HG03565 (cell line): Measurements from ENCODE around the gene RUNX1.

Experiments used
- ATAC-seq: cut with Tn5 transposase; IDR thresholded peaks from one replicate; pipeline ENCODE4 v1.9.1; 2021; ENCODE audit warnings: mild to moderate bottlenecking, moderate library complexity; ENCODE audit not compliant: unreplicated experiment

The RUNX1 gene

DNA sequence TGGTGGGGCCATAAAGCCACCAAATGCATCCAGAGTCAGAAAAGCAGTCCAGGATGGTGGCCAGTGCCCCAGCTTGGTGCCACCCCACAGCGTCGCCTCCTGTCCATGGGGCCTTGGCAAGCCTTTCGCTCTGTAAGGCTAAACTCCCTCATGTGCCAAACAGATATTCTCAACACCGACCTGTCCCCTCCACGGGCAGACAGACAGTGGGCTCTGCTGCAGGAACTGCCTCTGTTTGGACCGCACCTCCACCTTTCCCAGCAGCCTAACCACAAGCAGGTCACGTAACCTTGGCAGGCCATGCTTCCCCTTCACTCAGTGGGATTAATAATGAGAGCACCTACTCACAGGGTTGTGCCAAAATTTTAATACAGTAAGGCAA lies 11.7 kb downstream of the RUNX1 start:
- ATAC-seq: no peak

DNA sequence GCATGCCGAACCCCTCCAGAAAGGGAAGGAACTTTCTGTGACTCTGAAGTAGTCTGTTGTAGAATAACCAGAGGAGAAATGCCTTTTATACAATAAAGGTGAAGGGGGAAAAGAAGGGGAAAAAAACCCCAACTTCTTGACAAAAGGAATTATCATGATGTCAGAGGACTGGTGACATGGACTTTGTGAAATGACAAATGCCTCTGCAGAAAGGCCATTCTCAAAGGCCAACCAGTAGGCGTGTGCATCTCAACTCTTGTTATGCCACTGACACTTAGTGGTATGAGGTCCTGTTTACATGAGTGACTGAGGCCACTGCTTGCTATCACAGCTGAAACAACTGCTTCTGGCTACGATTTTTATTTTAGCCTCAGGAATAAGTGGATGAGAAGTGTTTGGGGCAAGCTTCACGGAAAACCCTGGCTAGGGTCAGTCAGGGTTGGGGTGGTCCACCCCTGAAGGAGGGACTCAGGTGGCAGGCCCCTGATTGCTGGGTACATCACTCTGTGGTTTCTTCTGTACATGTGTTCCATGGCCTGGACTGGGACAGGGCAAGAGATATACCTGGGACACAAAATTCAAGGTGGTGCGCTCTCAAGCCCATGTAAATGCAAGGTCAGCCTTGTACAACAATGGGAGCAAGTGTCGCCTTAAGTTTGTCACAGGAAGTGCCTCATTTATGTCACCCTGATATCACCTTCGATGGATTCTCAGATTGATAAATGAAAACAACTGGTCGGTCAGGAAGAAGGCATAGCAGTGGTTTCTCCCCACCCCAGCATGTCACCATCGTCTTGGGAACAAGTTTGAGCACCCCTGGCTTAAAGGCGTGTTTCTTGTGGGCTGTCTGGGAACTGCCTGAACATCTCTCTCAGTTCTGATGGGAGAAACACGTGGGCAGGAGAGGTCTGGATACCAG lies 12.4 kb downstream of the RUNX1 start:
- no peak for ATAC-seq

DNA sequence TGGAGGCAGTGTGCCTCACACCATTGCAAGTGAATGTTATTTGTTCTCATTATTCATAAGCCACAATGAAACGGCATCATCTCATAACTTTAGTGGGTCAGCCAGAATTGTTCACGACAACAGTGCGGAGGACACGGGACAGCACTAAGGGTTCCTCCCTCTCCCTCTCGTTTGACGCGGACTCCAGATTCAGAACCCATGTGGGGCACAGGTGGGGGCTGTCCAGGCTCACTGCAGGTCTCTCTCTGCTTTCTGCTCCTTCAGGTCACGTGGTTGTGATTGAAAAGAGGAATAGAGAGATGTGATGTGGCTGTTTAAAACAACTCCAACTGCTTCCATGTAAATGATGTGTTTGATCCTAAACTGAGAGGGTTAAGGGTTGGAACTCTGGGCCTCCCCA lies 13.5 kb downstream of the RUNX1 start:
- no peak for ATAC-seq

GRCh38 chr21:35035116-35035515 lies 14.0 kb downstream of the RUNX1 start:
- no peak for ATAC-seq

DNA sequence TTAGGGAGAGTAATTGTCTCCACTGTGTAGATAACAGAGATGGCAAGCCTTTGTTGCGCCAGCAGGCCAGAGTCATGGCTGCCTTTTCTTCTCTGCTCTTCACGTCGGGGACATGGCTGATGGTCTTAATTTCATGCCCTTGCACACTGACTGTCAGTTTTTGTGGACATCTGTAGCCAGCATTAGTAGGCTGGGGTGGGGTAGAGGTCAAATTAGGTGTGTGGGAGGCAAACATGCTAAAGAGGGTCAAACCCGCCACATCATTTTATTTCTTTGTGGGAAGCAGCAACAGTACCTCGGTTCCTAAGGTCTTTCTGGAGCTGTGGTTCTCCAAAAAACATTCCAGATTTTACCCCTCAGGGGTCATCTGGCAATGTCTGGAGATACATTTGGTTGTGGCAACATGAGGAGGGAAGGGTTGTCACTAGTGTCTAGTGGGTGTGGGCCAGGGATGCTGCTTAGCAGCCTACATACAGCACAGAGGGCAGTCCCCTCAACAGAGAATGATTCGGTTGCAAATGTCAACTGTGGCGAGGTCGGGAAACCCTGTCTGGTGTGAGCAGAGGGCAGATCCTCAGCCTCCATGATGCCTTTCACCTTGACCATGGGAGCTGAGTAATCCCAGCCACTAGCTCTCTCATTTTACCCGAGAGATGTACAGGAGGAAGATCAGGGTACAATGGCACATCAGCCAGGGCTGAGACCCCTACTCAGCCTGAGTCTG lies 14.7 kb downstream of the RUNX1 start:
- no peak for ATAC-seq

DNA sequence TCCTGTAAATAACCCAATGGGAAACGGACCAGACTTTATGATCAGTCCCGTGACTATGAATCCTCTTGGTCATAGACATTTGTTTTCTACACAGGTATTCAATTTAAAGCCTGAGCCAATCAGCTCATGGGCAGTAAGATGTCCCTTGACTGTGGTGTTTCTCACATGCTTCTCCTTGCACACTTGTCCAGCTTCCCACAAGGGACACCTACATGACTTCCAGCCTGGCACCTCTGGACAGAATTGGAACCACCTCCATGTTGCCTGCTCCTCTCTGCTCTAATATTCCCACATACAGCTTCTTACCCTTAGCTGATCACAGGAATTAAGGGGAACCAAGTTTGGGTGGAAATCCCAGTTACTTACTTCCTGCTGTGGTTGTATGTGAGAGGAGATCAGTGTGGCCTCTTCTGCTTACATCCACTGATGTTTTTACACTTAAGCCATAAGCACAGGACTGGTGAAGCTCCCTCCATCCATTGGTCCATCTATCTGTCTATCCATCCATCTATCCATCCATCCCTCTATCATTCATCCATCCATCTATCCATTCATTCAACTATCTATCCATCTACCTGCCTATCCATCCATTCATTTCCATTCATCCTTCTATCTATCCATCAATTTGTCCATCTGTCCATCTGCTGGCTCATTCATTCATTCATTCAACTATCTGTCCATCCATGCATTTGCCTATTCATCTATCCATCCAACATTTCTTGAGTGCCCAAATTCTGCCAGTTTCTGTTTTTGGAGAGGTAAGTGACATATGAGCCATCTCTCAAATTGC lies 16.4 kb downstream of the RUNX1 start:
- ATAC-seq: no peak

DNA sequence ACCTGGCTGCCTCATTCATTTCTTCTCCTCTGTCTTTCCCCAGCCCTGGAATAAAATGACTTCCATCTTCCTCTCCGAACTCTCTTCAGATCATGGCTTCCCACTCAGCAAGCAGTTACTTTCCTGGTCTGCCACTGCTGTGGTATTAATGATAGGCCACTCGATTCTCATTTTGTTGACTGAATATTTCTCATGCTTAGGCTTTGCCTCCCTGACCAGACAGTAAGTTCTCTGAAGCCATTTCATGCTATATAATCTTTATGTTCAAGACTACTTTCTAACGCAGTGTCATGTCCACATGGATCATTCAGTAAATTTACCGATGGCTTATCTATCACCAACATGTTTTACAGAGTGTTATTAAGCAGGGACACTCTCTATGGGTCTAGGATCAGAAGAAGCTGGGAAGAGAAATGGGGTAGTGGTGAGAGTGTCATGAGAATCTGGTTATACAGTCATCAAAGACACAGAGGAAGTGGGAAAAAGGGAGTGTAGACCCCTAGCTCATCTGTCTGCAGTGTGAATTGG lies 20.6 kb downstream of the RUNX1 start:
- ATAC-seq: no peak

- no peak for ATAC-seq
These were observed 21.3 kb downstream of the RUNX1 start for GRCh38 chr21:35027563-35028450.

- peak; percentile 82 for ATAC-seq
These were observed 22.2 kb downstream of the RUNX1 start for GRCh38 chr21:35026617-35027562.

DNA sequence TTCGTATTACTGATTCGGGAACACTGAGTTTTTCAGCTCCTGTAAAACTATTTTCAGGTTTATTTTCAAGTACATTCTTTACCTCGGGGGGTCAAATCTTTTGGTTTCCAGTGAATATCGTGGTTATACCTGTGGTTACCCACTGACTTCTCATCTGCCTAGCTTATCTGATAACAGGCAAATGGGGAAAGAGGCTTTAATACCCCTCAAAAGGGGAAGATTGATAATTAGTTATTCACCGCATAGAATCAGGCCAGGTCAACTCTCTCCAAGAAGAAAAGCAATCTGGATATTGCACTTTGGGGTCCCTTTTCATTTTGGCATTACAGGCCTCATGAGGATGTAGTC lies 23.0 kb downstream of the RUNX1 start:
- ATAC-seq: no peak

- ATAC-seq: no peak
These were observed 23.6 kb downstream of the RUNX1 start for GRCh38 chr21:35025206-35026152.

DNA sequence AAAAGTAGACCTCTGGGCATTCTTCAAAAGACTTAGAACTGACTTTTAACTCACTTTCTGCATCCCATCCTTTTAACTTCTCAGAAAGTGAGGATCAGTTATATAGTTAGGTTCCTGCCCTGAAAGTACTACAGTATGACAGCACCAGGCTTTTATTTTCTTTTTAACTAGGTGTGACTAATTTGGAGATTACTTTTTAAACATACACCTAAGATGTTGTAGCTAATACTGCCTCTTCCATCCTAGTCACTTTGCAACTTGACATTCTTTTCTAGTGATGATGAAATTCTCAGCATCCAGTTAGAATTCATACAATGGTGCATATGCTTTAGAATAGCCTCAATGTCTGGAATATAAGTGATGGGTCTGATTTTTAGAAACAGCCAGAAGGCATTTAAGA lies 24.6 kb downstream of the RUNX1 start:
- ATAC-seq: no peak

DNA sequence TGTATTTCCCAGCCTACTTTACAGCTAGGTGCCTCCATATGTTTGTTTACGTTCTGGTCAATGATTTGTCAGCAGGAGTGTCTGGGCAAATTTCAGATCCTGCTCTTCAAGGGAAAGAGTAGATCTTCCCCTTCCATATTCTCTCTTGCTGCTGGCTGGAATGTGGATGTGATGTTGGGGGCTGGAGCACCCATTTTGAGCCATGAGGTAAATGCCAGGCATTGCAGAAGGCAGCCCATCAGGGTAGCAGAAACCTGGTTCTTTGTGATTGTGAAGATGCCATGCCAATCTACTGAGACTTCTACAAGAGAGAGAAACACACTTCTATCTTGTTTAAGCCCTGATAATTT lies 25.1 kb downstream of the RUNX1 start:
- ATAC-seq: no peak

- ATAC-seq: no peak
These were observed 25.6 kb downstream of the RUNX1 start for GRCh38 chr21:35023396-35024070.

DNA sequence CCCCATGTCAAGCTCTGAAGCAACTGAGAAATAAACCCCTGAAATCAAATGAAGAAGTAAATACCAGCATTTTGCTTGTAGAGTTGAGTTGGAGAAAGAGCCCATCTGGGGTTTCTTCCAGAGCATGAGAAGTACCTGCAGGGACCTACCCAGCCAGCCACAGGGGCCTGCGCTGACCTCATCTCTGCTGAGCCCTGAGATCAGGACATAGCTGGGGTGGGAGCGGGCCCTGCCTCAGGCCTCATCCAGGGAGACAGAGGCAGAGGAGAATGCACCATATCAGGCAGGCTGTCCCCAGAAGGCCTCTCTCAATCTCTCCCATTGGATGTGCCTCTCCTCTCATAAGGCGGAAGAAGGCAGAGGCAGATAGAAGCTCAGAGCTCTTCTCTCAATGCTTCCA lies 27.6 kb downstream of the RUNX1 start:
- no peak for ATAC-seq

DNA sequence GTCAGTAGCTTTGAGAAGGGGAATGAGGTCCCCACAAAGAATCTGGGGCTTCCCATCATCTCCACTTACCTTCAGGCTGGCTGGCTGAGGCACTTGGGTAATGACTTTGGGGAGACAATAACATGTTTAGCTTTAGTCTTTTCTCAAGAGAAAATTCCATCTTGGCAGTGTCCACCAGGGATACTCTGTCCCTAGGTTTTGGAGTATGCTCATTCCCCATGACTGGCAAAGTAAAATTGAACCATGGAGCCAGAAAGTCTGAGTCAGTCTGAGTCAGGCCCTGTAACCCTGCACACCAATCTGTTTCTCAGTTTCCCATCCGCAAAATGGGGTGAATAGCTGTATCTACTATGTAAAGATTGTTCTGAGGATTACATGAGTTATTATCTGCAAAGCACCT lies 28.2 kb downstream of the RUNX1 start:
- ATAC-seq: no peak

GRCh38 chr21:35020436-35020835 lies 28.7 kb downstream of the RUNX1 start:
- no peak for ATAC-seq

- no peak for ATAC-seq
These were observed 29.5 kb downstream of the RUNX1 start for GRCh38 chr21:35019631-35020032.
